Kasumi-1 (cell line): ENCODE data around the gene EIF2S1.
"Not testable (repeated sequence)": the region's sequence is repeated elsewhere in the genome, so short reads cannot be mapped to it uniquely, and the experiment has no call there.

Experiments
- DNase-seq, 2 experiments: peaks; one replicate each; lab custom pipeline; 2025; lab: John Stamatoyannopoulos, UW

EIF2S1 gene

DNA sequence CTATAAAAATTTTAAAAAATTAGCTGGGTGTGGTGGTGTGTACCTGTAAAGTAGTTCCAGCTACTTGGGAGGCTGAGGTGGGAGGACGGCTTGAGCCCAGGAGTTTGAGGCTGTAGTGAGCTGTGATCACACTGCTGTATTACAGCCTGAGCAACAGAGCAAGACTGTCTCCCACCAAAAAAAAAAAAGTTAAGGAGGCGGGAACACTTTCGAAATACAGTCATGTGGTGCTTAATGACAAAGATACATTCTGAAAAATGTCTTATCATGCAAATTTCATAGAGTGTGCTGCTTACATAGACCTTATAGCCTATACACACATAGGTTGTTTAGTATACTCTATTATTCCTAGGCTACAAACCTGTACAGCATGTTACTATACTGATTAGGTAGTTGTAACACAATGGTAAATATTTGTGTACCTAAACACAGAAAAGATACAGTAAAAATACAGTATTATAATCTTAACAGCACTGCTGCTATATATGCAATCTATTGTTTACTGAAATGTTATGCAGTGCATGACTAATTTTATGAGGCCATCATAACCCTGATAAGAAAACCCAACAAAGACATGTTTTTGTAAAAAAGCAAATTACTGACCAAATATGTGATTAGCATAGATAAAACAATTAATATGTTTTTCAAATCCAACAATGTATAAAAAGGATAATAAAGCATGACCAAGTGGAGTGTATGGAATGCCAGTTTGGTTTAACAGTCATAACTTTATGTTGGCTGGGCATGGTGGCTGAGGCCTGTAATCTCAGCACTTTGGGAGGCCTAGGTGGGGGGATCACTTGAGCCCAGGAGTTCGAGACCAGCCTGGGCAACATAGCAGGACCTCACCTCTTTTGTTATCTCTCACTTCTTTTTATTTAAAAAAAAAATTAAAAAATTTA, 11.4 kb downstream of the EIF2S1 start:
- no peak for DNase-seq

DNA sequence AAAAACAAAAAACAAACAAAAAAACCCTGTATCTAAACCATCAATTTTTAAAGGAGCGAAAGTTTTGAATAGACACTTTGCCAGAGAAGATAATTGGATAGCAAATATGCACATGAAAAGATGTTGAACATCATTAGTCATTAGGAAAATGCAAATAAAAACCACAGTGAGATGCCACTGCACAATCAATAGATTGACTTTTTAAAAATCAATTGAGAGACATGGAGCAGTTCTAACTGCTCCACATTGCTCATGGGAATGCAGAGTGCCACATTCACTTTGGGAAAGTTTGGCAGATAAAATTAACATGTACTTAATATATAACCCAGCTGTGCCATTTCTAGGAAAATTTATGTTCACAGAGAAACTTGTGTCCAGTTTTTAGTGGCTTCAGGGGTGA, 12.7 kb downstream of the EIF2S1 start:
- DNase-seq = no peak

DNA sequence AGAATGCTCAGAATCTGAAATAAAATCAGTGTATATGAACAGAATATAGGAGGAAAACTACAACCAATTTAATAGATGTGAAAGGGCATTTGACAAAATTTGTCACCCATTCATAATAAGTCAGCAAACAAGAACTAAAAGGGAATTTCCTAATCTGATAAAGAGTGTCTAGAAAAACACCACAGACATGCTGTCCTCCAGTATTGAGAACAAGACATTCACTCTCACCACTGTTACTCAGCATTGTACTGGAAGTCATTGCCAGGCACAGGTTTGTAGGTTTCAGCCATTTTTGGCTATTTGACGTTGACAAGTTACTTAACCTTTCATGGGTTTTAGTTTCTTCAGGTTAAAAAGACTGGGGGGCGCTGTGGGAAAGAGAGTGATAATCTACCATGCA, 13.2 kb downstream of the EIF2S1 start:
- DNase-seq = no peak

DNA sequence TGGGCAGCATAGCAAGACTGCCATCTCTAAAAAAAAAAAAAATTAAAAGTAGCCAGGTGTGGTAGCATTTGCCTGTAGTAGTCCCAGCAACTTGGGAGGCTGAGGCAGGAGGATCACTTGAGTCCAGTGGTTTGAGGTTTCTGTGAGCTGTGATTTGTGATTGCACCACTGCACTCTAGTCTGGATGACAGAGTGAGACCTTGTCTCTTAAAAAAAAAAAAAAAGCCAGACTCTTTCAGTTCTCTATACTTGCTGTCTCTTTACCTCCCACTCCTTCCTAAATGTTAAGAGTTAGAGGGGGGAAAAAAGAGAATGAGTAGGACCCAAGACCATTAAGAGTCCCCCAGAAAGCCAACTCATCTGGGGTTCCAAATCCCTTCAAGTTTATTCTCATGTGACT, 17.8 kb downstream of the EIF2S1 start:
- DNase-seq = no peak

DNA sequence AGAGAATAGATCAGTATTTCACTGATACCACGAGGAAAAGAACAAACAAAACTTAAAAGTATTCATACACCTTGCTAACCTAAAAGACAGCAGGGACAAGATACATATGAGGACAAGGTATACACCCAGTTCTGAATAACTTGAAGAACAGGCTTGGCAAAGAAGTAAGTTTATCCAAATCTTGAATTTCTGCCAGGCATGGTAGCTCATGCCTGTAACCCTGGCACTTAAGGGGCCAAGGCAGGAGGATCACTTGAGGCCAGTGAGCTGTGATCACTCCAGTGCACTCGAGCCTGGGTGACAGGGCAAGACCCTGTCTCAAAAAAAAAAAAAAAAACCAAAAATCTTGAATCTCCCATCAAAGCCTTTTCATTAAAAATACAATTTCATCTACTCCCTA, 25.0 kb downstream of the EIF2S1 start:
- no peak for DNase-seq

DNA sequence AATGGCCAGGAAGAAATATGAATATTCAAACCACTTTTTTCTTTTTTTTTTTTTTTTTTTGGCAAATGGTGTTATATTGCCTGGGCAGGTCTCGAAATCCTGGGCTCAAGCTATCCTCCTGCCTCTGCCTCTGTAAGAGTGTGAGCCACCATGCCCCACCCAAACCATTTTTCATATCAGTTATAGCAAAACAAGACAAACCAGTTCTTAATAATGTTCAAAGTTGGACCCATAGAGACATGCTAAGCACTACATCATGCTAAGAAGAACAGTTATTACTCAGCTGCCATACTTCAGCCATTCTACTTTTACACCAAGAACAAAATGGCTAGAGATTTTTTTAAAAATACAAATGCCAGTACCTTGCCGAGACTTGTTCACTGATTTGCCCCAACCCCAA, 25.5 kb downstream of the EIF2S1 start:
- no peak for DNase-seq

DNA sequence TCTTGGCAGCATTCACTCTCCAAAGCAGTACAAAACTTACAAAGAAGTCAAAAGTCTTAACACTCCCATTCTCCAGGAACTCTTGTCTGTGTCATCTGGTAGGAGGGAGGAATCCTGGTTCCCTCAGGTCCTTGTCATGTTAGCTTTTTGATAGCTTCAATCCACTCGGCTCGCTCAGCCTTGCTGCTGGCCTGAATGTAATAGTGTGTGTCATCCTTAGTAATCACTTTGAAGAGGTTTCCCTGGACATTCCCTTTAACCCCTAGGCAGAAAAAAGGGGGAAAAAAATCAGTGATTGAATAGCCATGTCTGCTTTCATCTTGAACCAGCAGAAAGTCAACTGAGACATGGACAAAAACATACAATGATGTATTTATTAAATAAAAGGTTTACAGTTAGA, 27.1 kb downstream of the EIF2S1 start:
- no peak for DNase-seq

DNA sequence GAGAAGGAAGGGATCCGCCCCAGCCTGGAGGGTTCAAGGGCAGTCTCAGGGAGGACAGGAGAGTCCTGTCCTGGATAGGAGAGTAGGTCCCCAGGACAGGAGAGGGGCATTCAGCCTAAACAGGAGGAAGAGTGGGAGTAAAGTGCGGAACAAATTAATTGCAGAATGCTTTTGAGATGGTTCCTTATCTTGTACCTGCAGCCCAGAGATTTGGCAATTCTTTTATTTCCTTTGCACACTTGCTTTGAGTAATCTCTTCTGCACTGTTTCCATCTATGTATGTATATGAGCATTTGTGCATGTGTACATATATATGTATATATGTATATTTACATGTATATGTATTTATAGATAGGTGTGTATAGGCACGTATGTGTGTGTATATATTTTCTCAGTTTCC, 29.1 kb downstream of the EIF2S1 start:
- no peak for DNase-seq

DNA sequence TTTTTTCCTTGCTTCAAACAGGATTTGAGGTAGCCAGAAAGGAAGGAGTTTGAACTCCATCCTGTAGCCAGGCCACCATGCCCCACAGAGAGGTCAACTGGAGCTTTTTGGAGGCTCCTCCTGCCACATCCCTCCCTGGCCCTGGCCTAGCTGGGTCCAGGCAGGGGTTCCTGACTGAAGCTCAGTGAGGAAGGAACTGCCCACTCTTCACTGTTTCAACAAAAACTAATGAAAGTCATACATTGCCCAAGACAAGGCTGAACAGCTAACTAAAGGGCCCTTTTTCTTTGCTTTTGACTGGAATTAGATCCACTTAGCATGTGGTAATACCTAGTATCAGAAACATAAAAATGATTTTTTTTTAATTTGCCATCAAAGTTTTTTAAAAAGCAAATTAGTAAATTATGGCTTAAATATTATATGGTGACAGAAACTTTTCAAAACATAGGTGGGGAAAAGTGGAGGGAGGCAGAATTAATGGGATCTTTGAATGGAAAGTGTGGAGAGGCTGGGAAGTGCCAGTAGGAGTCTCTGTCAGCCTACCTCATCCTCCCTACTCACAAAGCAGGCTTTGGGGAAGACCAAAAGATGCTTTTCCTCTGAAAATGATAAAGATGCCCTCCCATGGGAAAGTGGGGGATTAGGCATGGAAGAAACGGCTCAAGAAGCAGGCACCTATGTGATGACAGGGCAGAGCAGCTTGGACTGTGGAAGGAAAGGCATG, 29.8 kb downstream of the EIF2S1 start:
- DNase-seq = no peak

DNA sequence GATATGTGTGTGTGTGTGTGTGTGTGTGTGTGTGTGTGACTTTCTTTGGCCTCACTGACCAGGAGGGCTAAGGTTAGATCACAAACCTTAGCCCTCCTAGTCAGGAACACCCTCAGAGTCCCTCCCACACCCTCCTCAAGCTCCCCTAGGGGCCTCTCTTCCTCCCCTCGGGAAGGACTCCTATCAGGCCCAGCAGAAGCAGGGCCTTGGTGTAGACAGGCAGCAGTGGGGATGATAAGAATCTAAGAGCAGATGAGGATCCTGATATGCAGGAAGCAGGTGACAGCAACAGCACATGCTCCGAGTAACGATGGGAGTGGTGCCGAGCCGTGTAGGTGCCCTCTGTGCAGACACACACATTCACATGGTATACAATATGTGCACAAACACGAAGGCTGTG, 31.1 kb downstream of the EIF2S1 start:
- no peak for DNase-seq

DNA sequence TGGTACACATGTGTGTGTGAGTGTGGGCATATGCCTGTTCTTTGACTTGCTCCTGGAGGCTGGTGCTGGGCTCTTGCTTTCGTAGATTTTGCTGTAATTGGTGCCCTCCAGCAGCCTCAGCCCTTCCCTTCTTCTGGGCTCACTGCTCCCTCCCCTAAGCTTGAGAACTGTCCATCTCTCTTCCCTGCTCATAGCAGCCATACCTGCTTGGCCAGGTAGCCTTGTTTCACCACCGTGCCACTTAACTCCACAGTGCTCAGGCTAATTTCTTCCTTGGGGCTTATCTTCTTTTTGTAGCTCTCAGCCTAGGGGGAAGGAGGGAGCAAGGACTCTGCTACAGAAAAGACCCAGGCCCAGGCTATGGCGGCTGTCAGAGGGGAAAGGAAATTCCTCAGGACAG, 32.0 kb downstream of the EIF2S1 start:
- no peak for DNase-seq

DNA sequence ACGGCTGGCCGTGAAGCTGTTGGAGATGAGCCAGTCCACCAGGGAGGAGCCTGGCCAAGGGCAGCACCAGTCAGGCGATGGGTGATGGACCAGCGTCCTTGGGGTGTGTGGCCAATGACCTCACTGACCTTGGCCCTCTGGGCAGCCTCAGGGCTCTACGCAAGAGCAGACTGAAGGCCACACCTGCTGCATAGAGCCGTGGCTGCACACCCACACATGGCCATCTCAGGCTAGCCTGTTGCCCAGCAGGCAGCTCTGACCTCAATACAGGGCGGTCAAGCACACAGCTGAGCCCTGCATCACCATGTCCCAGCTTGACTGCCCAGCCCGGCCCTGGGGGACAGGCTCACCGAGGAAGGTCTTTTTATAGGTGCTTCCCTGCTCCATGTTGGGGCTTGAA, 32.7 kb downstream of the EIF2S1 start:
- DNase-seq = no peak

DNA sequence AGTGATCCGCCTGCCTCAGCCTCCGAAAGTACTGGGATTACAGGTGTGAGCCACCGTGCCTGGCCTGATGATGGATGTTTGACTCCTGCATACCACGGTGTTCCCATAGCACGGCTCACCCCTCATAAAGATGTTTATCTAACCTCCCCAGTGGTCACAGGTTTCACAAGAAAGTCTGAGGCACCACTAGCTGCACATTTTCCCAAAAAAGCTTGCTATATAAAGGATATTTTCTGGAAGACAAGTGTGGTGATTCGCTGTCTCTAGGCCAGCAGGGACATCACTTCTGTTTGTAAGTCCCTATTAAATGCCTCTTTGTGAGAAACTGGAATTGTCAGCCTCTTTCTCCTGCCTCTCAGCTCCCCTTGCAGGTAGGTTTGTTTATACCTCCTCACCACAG, 33.6 kb downstream of the EIF2S1 start:
- DNase-seq = no peak

DNA sequence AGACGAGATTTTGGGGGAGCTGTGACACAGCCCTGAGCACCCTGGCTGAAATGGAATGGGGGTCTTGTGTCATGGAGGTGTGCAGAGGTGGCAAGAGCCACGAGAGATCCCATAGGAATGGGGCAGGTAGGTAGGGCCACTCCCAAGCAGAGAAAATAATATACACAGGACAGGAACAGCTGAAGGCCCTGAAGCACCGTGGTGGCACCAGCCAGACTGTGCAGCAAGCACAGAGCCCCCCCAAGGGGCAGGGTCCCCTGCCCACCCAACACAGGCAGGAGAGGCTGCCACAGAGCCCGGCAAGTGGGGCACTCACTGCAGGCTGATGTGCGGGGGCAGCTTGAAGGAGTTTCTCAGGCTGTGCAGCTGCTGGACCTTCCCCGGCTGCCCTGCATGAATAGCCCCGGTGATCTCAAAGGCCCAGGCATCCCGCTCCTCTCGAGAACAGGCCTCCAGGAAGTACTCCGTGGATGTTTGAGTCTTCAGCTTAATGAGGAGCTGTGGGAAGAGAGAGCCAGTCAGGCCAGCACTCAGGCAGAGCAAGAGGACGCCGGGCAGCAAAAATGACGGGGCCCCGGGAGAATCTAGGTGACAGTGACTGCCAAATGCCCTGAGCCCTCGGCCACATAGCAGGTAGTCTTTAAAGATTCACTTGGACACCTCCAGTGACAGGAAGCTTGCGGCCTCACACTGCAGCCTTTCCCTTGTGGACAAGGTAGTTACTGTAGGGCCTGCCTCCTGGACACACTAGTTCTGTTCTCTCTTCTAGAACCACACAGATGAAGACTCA, 35.2 kb downstream of the EIF2S1 start:
- DNase-seq = no peak

DNA sequence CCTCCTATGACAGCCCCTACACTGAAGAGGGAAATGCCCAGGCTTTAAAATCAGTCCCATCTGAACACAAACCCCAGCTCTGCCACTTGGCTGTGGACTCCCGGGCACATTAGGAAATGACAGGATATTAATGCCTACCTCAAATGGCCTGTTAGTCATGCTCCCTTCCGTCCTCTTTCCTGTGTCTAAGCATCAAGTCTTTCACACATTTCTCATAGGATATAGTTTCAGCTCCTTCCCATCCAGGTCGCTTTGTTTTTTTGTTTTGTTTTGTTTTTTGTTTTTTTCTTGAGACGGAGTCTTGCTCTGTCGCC, 35.7 kb downstream of the EIF2S1 start:
- DNase-seq = no peak

DNA sequence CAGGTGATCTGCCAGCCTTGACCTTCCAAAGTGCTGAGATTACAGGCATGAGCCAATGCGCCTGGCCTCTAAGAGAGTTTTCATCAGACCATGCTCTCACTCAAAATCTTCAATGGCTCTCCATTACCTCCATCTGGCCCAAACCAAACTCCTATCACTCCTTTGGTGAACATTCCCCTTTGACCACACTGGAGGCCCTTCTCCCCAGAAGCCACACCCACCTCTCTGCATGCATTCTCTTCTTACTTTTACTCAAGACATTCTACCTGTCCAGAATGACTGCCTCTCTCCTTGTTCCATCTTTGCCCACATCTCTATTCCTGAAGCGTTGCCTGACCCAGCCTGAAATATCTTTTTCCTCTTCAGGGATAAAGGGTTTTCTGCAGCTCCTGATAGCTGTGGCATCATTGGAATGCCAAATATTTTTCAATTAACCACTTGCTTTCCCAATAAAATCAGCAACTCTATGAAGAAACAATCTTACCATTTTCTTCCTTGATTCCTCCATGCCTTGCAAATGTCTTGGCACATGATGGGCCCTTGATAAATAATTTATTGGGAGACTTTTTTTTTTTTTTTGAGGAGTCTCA, 36.3 kb downstream of the EIF2S1 start:
- DNase-seq = no peak

DNA sequence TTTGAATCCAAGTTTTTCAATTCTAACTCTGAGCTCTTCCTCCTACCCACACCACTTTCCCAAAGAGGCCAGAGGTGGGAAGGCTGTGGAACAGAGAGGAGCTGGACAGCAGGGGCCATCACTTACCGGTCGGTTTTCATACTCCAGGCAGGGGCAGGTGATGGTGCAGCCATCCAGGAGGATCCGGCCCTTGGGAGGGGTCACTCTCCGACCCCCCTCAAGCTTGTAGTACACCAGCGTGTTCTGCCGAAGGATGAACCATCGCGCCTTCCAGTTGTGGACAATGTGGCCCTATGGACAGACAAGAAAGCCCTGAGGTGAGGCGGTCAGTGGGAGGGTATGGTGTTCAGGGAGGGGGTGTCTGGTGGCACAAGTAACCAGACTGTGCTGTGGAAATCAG, 37.4 kb downstream of the EIF2S1 start:
- DNase-seq = no peak

DNA sequence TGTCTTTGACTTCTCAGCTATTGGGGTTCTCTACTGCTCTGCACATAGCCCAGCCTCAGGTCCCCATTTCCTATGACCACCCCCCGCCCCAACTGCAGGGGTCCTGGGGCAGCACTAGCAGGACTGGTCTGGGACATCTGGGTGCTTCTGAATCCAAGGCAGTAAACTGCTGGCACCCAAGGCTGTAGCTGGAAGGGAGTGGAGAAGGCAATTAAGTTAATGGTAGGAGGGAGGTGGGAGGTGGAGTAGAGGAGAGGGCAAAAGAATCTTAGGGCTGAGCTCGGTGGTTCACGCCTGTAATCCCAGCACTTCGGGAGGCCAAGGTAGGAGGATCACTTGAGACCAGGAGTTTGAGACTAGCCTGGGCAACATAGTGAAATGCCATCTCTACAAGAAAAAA, 40.3 kb downstream of the EIF2S1 start:
- DNase-seq = no peak

DNA sequence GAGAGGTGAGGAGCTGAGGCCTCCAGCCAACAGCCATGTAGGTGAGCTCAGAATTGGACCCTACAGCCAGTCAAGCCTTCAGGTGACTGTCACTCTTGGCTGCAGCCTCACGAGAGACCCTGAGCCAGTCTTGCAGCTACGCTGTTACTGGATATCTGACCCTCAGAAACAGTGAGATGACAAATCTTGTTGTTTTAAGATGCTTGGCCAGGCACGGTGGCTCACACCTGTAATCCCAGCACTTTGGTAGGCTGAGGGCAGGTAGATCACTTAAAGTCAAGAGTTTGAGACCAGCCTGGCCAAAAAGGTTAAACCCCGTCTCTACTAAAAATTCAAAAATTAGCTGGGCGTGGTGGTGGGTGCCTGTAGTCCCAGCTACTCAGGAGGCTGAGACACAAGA, 45.6 kb downstream of the EIF2S1 start:
- no peak for DNase-seq

DNA sequence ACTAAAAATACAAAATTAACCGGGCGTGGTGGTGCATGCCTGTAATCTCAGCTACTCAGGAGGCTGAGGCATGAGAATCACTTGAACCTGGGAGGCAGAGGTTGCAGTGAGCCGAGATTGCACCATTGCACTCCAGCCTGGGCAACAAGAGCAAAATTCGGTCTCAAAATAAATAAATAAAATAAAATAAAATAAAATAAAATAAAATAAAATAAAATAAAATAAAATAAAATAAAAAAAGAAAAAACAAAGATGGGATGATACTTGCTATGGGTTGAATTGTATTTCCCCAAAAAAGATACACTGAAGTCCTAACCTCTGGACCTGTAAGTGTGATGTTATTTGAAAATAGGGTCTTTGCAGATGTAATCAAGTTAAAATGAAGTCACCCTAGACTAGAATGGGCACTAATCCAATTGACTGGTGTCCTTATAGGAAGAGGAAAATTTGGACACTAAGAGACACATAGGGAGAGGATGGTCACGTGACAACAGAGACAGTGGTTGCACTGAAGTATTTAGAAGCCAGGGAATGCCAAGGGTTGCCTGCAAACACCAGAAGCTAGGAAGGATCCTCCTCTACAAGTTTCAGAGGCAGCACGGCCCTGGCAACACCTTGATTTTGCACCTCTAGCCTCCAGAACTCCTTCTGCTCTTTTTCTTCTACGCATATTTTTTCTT, 48.1 kb downstream of the EIF2S1 start:
- not testable (repeated sequence) for DNase-seq

DNA sequence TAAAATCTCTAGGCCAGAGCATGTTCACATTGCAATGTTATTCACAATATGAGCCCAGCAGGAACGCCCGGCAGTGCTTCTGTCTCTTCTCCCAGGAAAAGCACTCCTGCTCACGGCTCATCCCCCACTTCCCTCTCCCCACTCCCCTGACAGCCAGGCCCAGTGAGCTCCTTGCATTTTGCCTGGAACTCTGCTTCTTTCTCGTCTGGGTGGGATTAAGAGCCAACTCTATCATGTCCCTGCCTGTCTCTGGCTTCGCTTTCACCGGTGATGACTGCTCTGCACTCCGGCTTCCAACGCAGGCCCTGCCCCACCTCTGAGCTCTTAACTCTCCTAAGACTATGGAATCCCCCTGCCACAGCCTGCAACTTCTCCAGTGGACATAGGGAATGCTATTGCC, 49.3 kb downstream of the EIF2S1 start:
- no peak for DNase-seq

DNA sequence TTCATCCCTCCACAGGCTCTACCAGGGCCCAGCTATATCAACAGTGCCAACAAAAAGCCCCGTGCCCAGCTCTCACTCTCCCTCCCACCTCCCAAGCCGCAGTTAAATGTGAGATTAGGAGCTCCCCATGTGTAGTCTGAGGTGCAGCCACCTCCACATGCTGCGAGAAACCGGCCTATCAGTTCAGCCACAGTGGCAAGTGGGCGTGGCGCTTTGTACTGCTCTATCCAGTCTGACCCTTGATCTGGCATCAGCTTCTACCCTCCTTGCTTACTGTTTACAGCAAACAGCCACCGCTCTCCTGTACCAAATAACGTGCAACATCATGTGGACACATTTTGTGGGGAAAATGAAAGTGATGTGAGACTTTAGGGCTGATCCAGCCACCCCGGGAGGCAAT, 50.2 kb downstream of the EIF2S1 start:
- no peak for DNase-seq
